Breast epithelium (tissue), 4 donors: ENCODE measurements around the gene MCRIP1. TPM values are rescaled to one million over a fixed set of nuclear protein-coding genes. Genes with fewer than 3 reads are reported as not detected.

Experiments
- DNase-seq, 2 donors: peaks; one replicate each; pipeline ENCODE4 v3.0.0-alpha.2; 2019; ENCODE audit warnings: low spot score in 2 of 2
- H3K27ac ChIP-seq, 2 donors: fragments of 200-600 bp; sonication (generic) in 1 of 2; one replicate each; pipeline ENCODE4 v1.5.1; 2016 to 2019; ENCODE audit warnings: mild to moderate bottlenecking in 1 of 2
- H3K27me3 ChIP-seq, 2 donors: fragments of 200-600 bp; sonication (generic) in 1 of 2; one replicate each; pipeline versions ENCODE4 v1.5.1 to v1.6.0; 2017 to 2019; ENCODE audit warnings: control low read depth in 1 of 2, mild to moderate bottlenecking in 1 of 2
- H3K36me3 ChIP-seq: fragments of 200-600 bp; one replicate; pipeline ENCODE4 v1.5.1; 2019
- H3K4me1 ChIP-seq, 2 donors: fragments of 200-600 bp; sonication (generic); one replicate each; pipeline ENCODE4 v1.5.1; 2016 to 2019; ENCODE audit warnings: control low read depth in 1 of 2
- H3K4me3 ChIP-seq, 3 donors: fragments of 200-600 bp; sonication (generic); 1 replicate in 2 of 3; 2 replicates in 1 of 3; pipeline ENCODE4 v1.5.1; 2016 to 2019; ENCODE audit warnings: mild to moderate bottlenecking in 3 of 3, moderate library complexity in 2 of 3
- H3K9me3 ChIP-seq, 2 donors: fragments of 200-600 bp; sonication (generic) in 1 of 2; one replicate each; pipeline ENCODE4 v1.5.1; 2016 to 2019; ENCODE audit warnings: control low read depth in 1 of 2
- POLR2A ChIP-seq: fragments of 450-650 bp; IDR thresholded peaks from one replicate; pipeline ENCODE4 v1.6.1; 2016; ENCODE audit warnings: antibody characterized with exemption, mild to moderate bottlenecking, moderate library complexity
- POLR2AphosphoS5 ChIP-seq, 3 donors: sonication (generic); formaldehyde crosslinking; IDR thresholded peaks; one replicate each; pipeline ENCODE4 v1.6.1; 2017; ENCODE audit warnings: antibody characterized with exemption in 3 of 3
- intact Hi-C: fragments of 100-400 bp; cut with DNase I; formaldehyde crosslinking; loops from one replicate; pipeline ENCODE4 v1.15.1; 2023; ENCODE audit warnings: low total_unique reads
- total RNA-seq, 3 donors: library from RNA; depleted of rRNA; stranded (reverse); fragments of >200 nt; gene quantifications; one replicate each; pipeline ENCODE4 v1.1.0, GENCODE V29; 2016
- TF ChIP-seq, protein P1 (sequence below), 3 donors: fragments of 450-650 bp; IDR thresholded peaks; one replicate each; pipeline ENCODE4 v1.5.1; 2016 to 2017; ENCODE audit warnings: antibody characterized with exemption in 3 of 3, mild to moderate bottlenecking in 3 of 3, moderate library complexity in 3 of 3

MCRIP1 gene
- total RNA-seq, 3 donors from 2014 or later: 51.2 to 81.0 (median 67.5) TPM

DNA sequence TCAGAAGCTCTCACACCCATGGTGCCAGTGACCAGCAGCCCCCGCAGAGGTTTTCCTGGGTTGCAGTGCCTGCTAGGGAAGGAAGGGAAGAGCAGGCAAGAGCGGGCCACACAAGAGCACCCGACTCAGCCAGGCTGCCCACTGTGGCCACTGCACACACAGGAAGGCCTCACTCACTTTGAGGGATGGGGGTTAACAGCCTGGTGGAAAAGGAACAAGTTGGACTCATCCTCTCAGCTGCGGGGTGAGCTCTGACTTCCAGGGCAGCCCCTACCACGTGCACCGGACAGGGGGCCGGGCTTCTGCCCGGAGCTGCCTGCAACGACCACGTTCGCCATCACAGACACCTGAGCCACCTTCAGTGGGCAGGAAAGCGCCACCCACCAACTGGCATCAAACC lies 19.1 kb upstream of the MCRIP1 start:
- TF ChIP-seq POLR2A: no peak
- intact Hi-C loops: no loop called here

DNA sequence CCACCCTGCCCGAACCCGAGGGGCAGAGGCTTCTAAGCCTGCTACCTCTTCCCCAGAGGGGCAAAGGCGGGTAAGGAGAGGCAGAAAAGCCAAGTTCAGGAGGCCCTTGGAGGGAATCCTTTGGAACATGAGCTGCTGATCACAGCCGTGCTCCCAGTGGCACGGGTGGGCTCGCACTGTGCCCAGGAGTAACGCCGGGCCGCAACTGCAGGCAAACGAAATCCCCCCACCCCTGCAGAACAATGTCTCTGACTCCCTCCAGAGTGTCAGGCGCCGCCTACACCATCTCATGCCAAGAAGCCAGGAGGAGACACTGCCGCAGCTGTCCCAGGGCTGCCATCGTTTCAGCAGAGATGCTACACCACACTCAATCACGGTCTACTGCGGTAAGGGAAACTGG lies 18.3 kb upstream of the MCRIP1 start:
- H3K27ac ChIP-seq: no peak overlapping the region
- no peaks in the 10 kb centered on the region for H3K27me3 ChIP-seq
- TF ChIP-seq, protein P1, sequence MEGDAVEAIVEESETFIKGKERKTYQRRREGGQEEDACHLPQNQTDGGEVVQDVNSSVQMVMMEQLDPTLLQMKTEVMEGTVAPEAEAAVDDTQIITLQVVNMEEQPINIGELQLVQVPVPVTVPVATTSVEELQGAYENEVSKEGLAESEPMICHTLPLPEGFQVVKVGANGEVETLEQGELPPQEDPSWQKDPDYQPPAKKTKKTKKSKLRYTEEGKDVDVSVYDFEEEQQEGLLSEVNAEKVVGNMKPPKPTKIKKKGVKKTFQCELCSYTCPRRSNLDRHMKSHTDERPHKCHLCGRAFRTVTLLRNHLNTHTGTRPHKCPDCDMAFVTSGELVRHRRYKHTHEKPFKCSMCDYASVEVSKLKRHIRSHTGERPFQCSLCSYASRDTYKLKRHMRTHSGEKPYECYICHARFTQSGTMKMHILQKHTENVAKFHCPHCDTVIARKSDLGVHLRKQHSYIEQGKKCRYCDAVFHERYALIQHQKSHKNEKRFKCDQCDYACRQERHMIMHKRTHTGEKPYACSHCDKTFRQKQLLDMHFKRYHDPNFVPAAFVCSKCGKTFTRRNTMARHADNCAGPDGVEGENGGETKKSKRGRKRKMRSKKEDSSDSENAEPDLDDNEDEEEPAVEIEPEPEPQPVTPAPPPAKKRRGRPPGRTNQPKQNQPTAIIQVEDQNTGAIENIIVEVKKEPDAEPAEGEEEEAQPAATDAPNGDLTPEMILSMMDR (IDR thresholded peaks at IDR 0.05): no peak
- TF ChIP-seq POLR2AphosphoS5 (IDR thresholded peaks at IDR 0.05) (no peak), POLR2A (no peak)
- intact Hi-C loops: no loop called here
- H3K9me3 ChIP-seq: no peaks in the 10 kb centered on the region
- DNase-seq: no peak
- no peaks in the 10 kb centered on the region for H3K4me1 ChIP-seq
- peaks cover 5% of the 10 kb centered on the region for H3K36me3 ChIP-seq
- no peak overlapping the region for H3K4me3 ChIP-seq

More for the DNA sequence above, 19.1 kb upstream of the MCRIP1 start:
- no peaks in the 10 kb centered on the region for H3K36me3 ChIP-seq
- H3K4me3 ChIP-seq: no peak overlapping the region
- no peak overlapping the region for H3K27ac ChIP-seq
- H3K9me3 ChIP-seq: no peaks in the 10 kb centered on the region
- no peaks in the 10 kb centered on the region for H3K4me1 ChIP-seq
- no peak for DNase-seq
- H3K27me3 ChIP-seq: no peaks in the 10 kb centered on the region

DNA sequence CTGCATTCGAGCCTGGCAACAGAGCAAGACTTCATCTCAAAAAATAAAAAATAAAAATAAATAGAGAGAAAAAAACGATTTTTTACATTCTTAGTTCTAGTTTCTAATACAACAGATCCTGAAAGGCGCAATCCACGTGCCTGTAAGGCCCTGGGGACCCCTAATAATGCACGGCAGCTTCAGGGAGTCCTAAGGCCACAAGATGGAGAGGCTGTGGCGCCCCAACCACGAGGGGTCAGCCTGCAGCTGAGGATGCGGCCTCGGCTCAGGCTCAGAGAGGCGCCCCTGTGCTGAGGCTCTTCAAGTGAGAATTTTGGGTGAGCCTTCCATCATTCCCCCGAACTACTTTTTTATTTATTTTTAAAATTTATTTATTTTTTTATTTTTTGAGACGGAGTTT lies 16.4 kb upstream of the MCRIP1 start:
- peaks cover 5% of the 10 kb centered on the region for H3K36me3 ChIP-seq
- H3K4me3 ChIP-seq: no peak overlapping the region
- intact Hi-C loops: no loop called here
- no peak for TF ChIP-seq POLR2A
- no peak for TF ChIP-seq POLR2AphosphoS5 (IDR thresholded peaks at IDR 0.05)
- TF ChIP-seq, protein P1 (IDR thresholded peaks at IDR 0.05): no peak
- DNase-seq: no peak
- H3K27me3 ChIP-seq: no peaks in the 10 kb centered on the region
- no peak overlapping the region for H3K27ac ChIP-seq
- no peaks in the 10 kb centered on the region for H3K4me1 ChIP-seq
- H3K9me3 ChIP-seq: no peaks in the 10 kb centered on the region

DNA sequence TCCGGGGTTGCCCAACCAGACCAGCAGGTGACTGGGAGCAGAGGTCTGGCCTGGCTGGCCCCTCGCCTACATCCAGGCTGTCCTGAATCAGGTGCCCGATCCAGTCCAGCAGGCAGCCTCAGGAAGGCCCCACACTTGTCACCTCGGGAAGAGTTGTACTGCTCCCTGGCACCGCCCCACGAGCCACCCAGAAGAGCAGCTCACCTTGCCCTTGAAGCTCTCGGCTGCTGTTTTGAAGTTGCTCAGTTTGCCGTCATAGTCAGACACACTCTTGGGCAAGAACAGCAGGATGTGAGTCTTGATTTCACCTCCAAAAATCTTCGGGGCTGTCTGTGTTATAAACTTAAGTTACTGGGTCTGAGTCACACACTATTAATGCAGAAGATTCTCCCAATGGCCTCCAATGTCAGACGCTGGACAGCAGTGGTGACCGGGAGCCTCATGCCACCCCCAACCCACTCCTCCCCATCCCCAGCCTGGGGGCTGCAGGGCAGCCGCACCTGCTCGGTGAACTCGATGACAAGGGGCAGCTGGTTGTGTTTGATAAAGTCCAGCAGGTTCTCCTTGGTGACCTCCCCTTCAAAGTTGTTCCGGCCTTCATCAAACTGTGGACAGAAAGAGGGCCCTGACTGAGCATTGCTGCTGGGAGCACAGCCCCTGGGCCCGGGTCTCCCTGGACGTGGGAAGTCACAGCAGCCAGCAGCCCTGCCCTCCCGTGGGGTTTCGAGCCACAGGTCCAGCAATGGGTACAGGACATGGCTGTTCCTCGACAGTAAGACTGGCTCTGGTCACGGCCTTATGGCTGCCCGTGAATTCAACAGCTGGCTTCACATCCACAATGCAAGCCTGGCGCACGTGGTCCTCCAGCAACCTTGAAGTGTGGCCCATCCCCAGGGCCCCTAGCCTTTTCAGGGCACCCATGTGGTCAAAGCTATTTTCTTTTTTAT lies 13.9 kb upstream of the MCRIP1 start:
- no peak for DNase-seq
- Histone ChIP-seq H3K27ac (no peak overlapping the region), H3K9me3 (no peaks in the 10 kb centered on the region), H3K4me1 (no peaks in the 10 kb centered on the region), H3K36me3 (peaks cover 5% of the 10 kb centered on the region), H3K27me3 (no peaks in the 10 kb centered on the region), H3K4me3 (no peak overlapping the region)
- intact Hi-C loops: loop anchor here (2.0 kb wide), 1 partner anchor 594 kb away; no protein-coding TSS in a partner anchor
- TF ChIP-seq POLR2A: no peak
- TF ChIP-seq, protein P1 (IDR thresholded peaks at IDR 0.05): no peak
- TF ChIP-seq POLR2AphosphoS5 (IDR thresholded peaks at IDR 0.05): no peak

DNA sequence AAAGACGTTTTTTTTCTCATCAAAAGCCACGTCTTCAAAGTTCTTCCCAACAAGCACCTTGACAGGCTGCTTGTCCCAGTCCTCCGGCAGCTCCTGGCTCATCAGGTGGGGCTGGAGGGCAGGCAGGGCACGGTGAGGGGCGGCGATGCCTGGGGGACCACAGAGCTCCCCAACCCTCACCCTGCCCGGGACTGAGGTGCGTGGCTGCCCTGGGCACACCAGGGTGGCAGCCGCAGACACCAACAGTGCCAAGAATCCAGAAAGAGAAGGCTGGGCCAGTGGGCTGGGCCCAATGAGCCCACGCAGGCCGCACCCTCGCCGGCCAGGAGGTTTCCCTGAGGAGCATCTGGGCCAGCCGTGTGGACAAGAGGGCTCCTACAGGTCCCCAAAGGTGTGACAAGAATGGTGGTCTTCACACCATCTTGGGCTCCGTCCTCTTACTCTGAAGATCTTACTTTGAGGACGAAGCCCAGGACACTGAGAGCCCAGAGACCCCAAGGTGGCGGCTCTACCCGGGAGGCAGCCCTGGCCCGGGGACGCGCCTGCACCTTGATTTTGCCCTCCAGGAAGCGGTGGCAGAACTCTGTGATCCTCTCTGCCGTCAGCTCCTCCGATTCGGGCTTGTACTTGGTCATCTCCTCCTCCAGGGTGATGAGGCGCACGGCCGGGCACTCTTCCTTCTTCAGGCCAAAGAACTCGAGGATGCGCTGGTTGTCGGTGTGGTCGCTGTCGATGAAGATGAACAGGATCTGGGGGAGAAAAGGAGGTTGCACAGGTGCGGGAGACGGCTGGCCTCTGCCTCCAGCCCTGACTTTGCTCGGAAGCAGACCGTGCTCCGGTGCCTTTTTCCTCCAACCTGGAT lies 13.0 kb upstream of the MCRIP1 start:
- Histone ChIP-seq H3K36me3 (peaks cover 5% of the 10 kb centered on the region), H3K4me1 (peaks cover 0 to 4% of the 10 kb centered on the region in 2 donors), H3K9me3 (no peaks in the 10 kb centered on the region), H3K4me3 (no peak overlapping the region), H3K27ac (no peak overlapping the region), H3K27me3 (no peaks in the 10 kb centered on the region)
- intact Hi-C loops: loop anchor here (2.0 kb wide), 1 partner anchor 593 kb away; no protein-coding TSS in a partner anchor
- DNase-seq: no peak
- TF ChIP-seq, protein P1 (IDR thresholded peaks at IDR 0.05): no peak
- no peak for TF ChIP-seq POLR2A
- TF ChIP-seq POLR2AphosphoS5 (IDR thresholded peaks at IDR 0.05): no peak
